H1 (cell line): ENCODE data around the gene LCP1.

Experiments
- ASH2L ChIP-seq: fragments of 200-600, 300-600 bp; sonication (generic); IDR thresholded peaks from one replicate; pipeline ENCODE4 v1.7.1; 2017; ENCODE audit warnings: low read length
- CBX5 ChIP-seq: fragments of 300-800, 300-1000 bp; sonication (generic); IDR thresholded peaks from 2 replicates; pipeline ENCODE4 v1.7.1; 2016; ENCODE audit warnings: antibody characterized with exemption, low read length, low read depth
- CEBPB ChIP-seq: IDR thresholded peaks from 2 replicates; pipeline ENCODE4 v1.6.1; 2012; ENCODE audit warnings: low read depth, low read length
- CHD1 ChIP-seq: IDR thresholded peaks from 2 replicates; pipeline ENCODE4 v1.6.1; 2012; ENCODE audit warnings: low read depth, low read length, improper control_type of control experiment
- CTBP2 ChIP-seq: IDR thresholded peaks from 2 replicates; pipeline ENCODE4 v1.7.0; 2011; ENCODE audit warnings: borderline replicate concordance, mild to moderate bottlenecking, moderate library complexity, mixed read lengths, low read length; ENCODE audit not compliant: insufficient read depth, insufficient read length
- EGR1 ChIP-seq: IDR thresholded peaks from 2 replicates; pipeline ENCODE4 v1.6.1; 2011; ENCODE audit warnings: low read depth, low read length, borderline replicate concordance
- EZH2 ChIP-seq: fragments of 200-600 bp; sonication (generic); IDR thresholded peaks from 2 replicates; pipeline ENCODE4 v1.7.1; 2012; ENCODE audit warnings: low read depth, mild to moderate bottlenecking, moderate library complexity, low read length, inconsistent platforms; ENCODE audit not compliant: severe bottlenecking
- MAFK ChIP-seq: IDR thresholded peaks from 2 replicates; pipeline ENCODE4 v1.6.1; 2012; ENCODE audit warnings: low read depth, mild to moderate bottlenecking, improper control_type of control experiment, low read length
- RAD21 ChIP-seq, 2 experiments: IDR thresholded peaks in 1 of 2; conservative IDR thresholded peaks in 1 of 2; 2 replicates each; pipeline ENCODE4 v1.6.1; 2011; ENCODE audit warnings: low read depth in 2 of 2, low read length in 2 of 2, improper control_type of control experiment in 1 of 2, inconsistent platforms in 1 of 2, mild to moderate bottlenecking in 1 of 2, moderate library complexity in 1 of 2
- RNF2 ChIP-seq: fragments of 200-900, 300-1000 bp; sonication (generic); IDR thresholded peaks from 2 replicates; pipeline ENCODE4 v1.7.1; 2016; ENCODE audit warnings: borderline replicate concordance, low read depth, mild to moderate bottlenecking, antibody characterized with exemption, low read length; ENCODE audit not compliant: poor library complexity, severe bottlenecking; ENCODE audit errors: missing control alignments
- TAF1 ChIP-seq: IDR thresholded peaks from 2 replicates; pipeline ENCODE4 v1.6.1; 2011; ENCODE audit warnings: mild to moderate bottlenecking, low read depth, low read length
- TBP ChIP-seq: IDR thresholded peaks from 2 replicates; pipeline ENCODE4 v1.6.1; 2011; ENCODE audit warnings: low read depth, low read length, improper control_type of control experiment
- YY1 ChIP-seq: IDR thresholded peaks from 2 replicates; pipeline ENCODE4 v1.6.1; 2011; ENCODE audit warnings: low read depth, mild to moderate bottlenecking, low read length

GRCh38 chr13:46170268-46170667, 11.7 kb downstream of the LCP1 start:
- no peak for TF ChIP-seq YY1
- no peak for TF ChIP-seq EZH2
- no peak for TF ChIP-seq ASH2L
- no peak for TF ChIP-seq CBX5
- no peak for TF ChIP-seq TAF1
- TF ChIP-seq CEBPB, result no peak
- no peak for TF ChIP-seq MAFK
- TF ChIP-seq EGR1, result no peak
- TF ChIP-seq CTBP2, result no peak
- TF ChIP-seq RAD21 (IDR thresholded peaks at IDR 0.05 in 1 of 2, conservative IDR thresholded peaks at IDR 0.05 in 1 of 2; ENCODE audit: low read depth in 2 of 2, low read length in 2 of 2), result no peak
- no peak for TF ChIP-seq TBP
- no peak for TF ChIP-seq CHD1
- no peak for TF ChIP-seq RNF2
